Activated CD4-positive, alpha-beta memory T cell treated with anti-CD3 and anti-CD28 coated beads, Interleukin-2, amount 10 ng/mL, durations not matched to agents 7 days and 5 days (primary cell): ENCODE data around the gene DNAJC21. TPM values are rescaled to one million over a fixed set of nuclear protein-coding genes. Genes with fewer than 3 reads are reported as not detected.
"Not testable (repeated sequence)": the region's sequence is repeated elsewhere in the genome, so short reads cannot be mapped to it uniquely, and the experiment has no call there.

ENCODE experiments used
- CTCF ChIA-PET: fragments of 350-600 bp; sonication (Branson Sonifier 250); formaldehyde crosslinking; loops from one replicate; lab custom pipeline; 2021; ENCODE audit warnings: antibody characterized with exemption, inconsistent platforms; lab: Charles Lee
- POLR2A ChIA-PET: fragments of 350-600 bp; sonication (Branson Sonifier 250); formaldehyde crosslinking; loops from one replicate; lab custom pipeline; 2021; ENCODE audit warnings: antibody characterized with exemption; lab: Charles Lee
- DNase-seq: peaks from one replicate; pipeline ENCODE4 v3.0.0-alpha.2; 2020
- H3K27ac Mint-ChIP-seq: one replicate; pipeline ENCODE4 v1.8.0; 2021; ENCODE audit warnings: mild to moderate bottlenecking, mixed read lengths
- H3K27me3 Mint-ChIP-seq: one replicate; pipeline ENCODE4 v1.8.0; 2021; ENCODE audit warnings: mixed read lengths
- H3K36me3 Mint-ChIP-seq: one replicate; pipeline ENCODE4 v1.8.0; 2021; ENCODE audit warnings: low read depth, mixed read lengths
- H3K4me1 Mint-ChIP-seq: one replicate; pipeline ENCODE4 v1.8.0; 2021; ENCODE audit warnings: mixed read lengths
- H3K4me3 Mint-ChIP-seq: one replicate; pipeline ENCODE4 v1.8.0; 2021; ENCODE audit warnings: mild to moderate bottlenecking, mixed read lengths
- H3K9me3 Mint-ChIP-seq: one replicate; pipeline ENCODE4 v1.8.0; 2021; ENCODE audit warnings: mixed read lengths
- total RNA-seq, 2 experiments: library from RNA; stranded (reverse); gene quantifications; one replicate each; pipeline ENCODE4 v1.2.3, GENCODE V29; 2021

Gene DNAJC21
- total RNA-seq, 2 experiments from 2014 or later, result 53.8 to 56.8 TPM

DNA sequence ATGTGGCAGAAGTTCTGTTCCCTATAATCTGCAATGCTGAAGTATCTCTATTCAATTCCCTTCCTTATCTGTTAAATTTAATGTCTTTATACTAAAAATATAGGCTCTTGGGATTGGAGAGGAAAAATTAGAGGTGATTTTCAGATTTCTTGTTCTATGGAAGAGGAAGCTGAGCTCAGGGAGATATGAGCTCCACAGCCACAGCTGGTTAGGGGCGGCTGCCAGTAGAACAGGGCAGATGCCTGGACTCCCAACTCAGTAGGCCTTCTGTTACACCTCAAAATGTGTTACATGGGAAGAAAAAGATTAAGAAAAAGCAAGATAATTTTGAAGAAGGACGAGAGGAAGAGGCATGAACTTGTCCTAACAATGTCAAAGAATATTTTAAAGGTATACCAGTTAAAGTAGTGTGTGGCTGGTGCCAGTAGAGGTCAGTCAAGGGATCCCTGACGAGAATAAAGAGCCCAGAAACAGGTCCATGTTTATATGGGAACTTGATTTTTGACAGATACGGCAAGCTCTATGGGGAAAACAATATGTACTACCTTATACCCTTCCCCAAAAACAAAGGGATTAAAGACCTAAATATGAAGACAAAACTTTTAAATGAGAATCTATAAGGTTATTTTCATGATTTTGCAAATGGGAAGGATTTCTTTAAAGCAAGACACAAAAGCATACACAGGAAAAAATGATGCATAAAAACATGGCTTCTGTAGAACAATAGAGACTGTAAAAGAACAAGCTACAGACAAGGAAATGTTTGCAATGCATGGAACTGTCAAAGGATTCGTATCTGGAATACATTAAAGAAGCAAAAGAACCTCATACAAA is 28.7 kb downstream of the DNAJC21 start:
- peaks cover 23% of the 10 kb centered on the region for H3K4me1 Mint-ChIP-seq
- no peak for DNase-seq
- no peaks in the 10 kb centered on the region for H3K9me3 Mint-ChIP-seq
- no peak overlapping the region for H3K27ac Mint-ChIP-seq
- ChIA-PET POLR2A (interaction anchor here (1.1 to 1.6 kb wide), 2 partner anchors 21 to 43 kb away, joined by 3 to 5 read pairs; partner anchors contain the start of genes BRIX1 and RAD1), CTCF (interaction anchor here (0.7 to 4.0 kb wide), 4 partner anchors 8 to 45 kb away, joined by 3 to 24 read pairs (median 6); partner anchors contain the start of gene DNAJC21)
- H3K27me3 Mint-ChIP-seq, result no peaks in the 10 kb centered on the region
- no peak overlapping the region for H3K4me3 Mint-ChIP-seq
- H3K36me3 Mint-ChIP-seq, result peaks cover 15% of the 10 kb centered on the region

DNA sequence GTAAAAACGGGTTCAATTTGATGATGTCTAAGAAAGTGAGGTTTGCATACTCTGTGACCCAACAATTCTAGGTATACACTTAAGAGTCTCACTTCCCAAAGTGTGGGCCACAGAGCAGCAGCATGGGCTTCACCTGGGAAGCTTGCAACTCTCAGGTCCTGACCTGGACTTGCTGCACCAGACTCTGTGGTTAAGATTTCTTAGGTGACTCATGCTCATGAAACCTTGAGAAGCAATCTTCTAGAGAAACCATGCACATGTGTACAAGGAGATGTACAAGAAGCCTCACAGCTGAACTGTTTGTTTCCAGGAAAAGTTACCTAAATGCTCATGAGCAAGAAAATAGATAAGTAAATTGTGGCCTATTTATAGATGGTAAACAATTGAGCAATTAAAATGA is 30.0 kb downstream of the DNAJC21 start:
- peak; percentile 21 for DNase-seq
- no peaks in the 10 kb centered on the region for H3K27me3 Mint-ChIP-seq
- ChIA-PET CTCF (interaction anchor here (4.0 kb wide), 1 partner anchor 43 kb away, joined by 24 read pairs; no protein-coding TSS in a partner anchor), POLR2A (interaction anchor here (1.1 to 1.6 kb wide), 2 partner anchors 22 to 44 kb away, joined by 3 to 5 read pairs; partner anchors contain the start of genes BRIX1 and RAD1)
- H3K9me3 Mint-ChIP-seq, result no peaks in the 10 kb centered on the region
- peaks cover 13% of the 10 kb centered on the region for H3K36me3 Mint-ChIP-seq
- H3K4me3 Mint-ChIP-seq, result no peak overlapping the region
- H3K27ac Mint-ChIP-seq, result no peak overlapping the region
- H3K4me1 Mint-ChIP-seq, result peaks cover 23% of the 10 kb centered on the region

DNA sequence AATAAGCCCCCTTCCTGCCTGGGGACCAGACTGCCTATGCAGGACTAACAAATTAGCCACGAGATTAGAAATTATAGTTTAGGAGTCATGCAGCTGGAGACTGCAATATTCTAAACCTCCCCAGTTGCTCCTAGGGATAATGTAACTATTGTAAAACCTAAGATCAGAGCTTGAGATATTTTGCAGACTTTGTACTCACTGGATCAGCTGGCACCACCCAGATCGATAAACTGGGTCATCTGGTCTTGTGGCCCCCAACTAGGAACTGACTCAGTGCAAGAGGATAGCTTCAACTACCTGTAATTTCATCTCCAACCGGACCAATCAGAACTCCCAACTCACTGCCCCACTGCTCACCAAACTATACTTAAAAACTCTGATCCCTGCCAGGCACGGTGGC is 38.2 kb downstream of the DNAJC21 start:
- no peak overlapping the region for H3K27ac Mint-ChIP-seq
- H3K4me1 Mint-ChIP-seq, result no peaks in the 10 kb centered on the region
- H3K4me3 Mint-ChIP-seq, result no peak overlapping the region
- H3K27me3 Mint-ChIP-seq, result no peaks in the 10 kb centered on the region
- H3K36me3 Mint-ChIP-seq, result peaks cover 19% of the 10 kb centered on the region
- POLR2A ChIA-PET, result no interaction called here
- no peak for DNase-seq
- CTCF ChIA-PET, result interaction anchor here (1.0 to 1.8 kb wide), 2 partner anchors 10 to 36 kb away, joined by 4 to 5 read pairs; no protein-coding TSS in a partner anchor
- H3K9me3 Mint-ChIP-seq, result peaks cover 10% of the 10 kb centered on the region

DNA sequence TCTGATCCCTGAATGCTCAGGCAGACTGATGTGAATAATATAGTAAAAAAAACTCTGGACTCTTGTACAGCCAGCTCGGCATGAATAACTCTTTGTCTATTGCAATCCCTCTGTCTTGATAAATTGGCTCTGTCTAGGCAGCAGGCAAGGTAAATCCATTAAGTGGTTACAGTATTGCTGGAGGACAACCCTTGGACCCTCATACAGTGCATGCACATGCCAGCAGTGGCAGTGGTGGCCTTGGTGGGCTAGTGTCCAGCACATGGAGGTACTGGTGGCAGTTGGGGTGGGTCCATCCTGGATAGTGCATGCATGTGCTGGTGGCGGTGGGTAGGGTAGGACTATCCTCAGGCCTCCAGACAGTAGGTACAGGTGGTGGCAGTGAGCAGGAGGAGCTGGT is 38.9 kb downstream of the DNAJC21 start:
- Mint-ChIP-seq H3K27me3 (no peaks in the 10 kb centered on the region), H3K4me1 (no peaks in the 10 kb centered on the region), H3K4me3 (no peak overlapping the region), H3K9me3 (peaks cover 10% of the 10 kb centered on the region), H3K36me3 (peaks cover 19% of the 10 kb centered on the region), H3K27ac (no peak overlapping the region)
- ChIA-PET CTCF (interaction anchor here (1.0 to 1.8 kb wide), 2 partner anchors 10 to 35 kb away, joined by 4 to 5 read pairs; no protein-coding TSS in a partner anchor), POLR2A (no interaction called here)
- DNase-seq, result no peak

DNA sequence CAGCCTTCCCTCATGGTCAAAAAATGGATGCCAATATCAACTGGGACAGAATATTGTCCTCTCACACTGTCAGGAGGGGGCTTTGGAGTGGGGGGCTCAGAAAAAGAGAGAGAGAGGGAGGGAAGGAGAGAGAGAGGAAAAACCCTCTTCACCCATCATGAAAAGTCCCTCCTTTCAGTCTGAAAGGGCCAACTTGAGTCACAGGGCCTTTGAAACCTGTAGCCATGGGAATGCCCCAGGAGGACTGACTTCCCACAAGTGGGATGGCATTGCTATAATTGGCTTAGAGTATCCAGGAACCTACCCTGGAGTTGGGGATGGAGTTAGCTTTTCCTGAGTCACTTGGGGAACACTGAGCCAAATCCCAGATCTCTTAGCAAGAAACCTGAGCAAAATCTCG is 41.2 kb downstream of the DNAJC21 start:
- H3K4me3 Mint-ChIP-seq, result no peak overlapping the region
- H3K27ac Mint-ChIP-seq, result no peak overlapping the region
- H3K27me3 Mint-ChIP-seq, result peaks cover under 1% of the 10 kb centered on the region
- POLR2A ChIA-PET, result no interaction called here
- H3K4me1 Mint-ChIP-seq, result no peaks in the 10 kb centered on the region
- CTCF ChIA-PET, result no interaction called here
- peaks cover 10% of the 10 kb centered on the region for H3K9me3 Mint-ChIP-seq
- H3K36me3 Mint-ChIP-seq, result peaks cover 19% of the 10 kb centered on the region
- DNase-seq, result no peak

DNA sequence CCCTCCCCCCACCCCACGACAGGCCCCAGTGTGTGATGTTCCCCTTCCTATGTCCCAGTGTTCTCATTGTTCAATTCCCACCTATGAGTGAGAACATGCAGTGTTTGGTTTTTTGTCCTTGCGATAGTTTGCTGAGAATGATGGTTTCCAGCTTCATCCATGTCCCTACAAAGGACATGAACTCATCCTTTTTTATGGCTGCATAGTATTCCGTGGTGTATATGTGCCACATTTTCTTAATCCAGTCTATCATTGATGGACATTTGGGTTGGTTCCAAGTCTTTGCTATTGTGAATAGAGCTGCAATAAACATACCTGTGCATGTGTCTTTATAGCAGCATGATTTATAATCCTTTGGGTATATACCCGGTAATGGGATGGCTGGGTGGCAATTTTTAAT is 42.3 kb downstream of the DNAJC21 start:
- CTCF ChIA-PET, H3K27me3 Mint-ChIP-seq, POLR2A ChIA-PET, H3K27ac Mint-ChIP-seq, DNase-seq, H3K4me3 Mint-ChIP-seq, H3K36me3 Mint-ChIP-seq, H3K4me1 Mint-ChIP-seq, H3K9me3 Mint-ChIP-seq: not testable (repeated sequence)

DNA sequence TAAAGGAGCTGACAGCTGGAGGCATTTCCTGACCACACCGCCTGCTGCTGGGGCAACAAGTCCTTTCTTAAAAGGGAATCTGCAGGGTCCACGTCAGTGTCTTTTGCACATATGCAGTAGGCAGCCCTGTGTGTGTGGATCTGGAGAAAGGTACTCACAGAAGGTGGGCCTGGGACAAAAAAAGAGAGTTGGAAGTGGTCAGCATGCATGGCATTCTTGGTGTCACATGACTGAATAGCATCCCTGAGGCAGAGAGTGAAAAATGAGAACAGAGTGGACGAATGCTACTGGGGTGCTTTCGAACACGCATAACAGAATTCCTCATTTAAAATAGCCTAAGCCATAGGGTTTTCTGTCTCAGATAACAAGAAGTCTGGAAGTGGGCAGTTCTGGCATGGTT is 47.0 kb downstream of the DNAJC21 start:
- no peak for DNase-seq
- H3K9me3 Mint-ChIP-seq, result no peaks in the 10 kb centered on the region
- no peak overlapping the region for H3K4me3 Mint-ChIP-seq
- ChIA-PET POLR2A (no interaction called here), CTCF (interaction anchor here (1.9 kb wide), 1 partner anchor 27 kb away, joined by 4 read pairs; no protein-coding TSS in a partner anchor)
- H3K4me1 Mint-ChIP-seq, result no peaks in the 10 kb centered on the region
- no peaks in the 10 kb centered on the region for H3K36me3 Mint-ChIP-seq
- H3K27me3 Mint-ChIP-seq, result peaks cover 3% of the 10 kb centered on the region
- no peak overlapping the region for H3K27ac Mint-ChIP-seq

DNA sequence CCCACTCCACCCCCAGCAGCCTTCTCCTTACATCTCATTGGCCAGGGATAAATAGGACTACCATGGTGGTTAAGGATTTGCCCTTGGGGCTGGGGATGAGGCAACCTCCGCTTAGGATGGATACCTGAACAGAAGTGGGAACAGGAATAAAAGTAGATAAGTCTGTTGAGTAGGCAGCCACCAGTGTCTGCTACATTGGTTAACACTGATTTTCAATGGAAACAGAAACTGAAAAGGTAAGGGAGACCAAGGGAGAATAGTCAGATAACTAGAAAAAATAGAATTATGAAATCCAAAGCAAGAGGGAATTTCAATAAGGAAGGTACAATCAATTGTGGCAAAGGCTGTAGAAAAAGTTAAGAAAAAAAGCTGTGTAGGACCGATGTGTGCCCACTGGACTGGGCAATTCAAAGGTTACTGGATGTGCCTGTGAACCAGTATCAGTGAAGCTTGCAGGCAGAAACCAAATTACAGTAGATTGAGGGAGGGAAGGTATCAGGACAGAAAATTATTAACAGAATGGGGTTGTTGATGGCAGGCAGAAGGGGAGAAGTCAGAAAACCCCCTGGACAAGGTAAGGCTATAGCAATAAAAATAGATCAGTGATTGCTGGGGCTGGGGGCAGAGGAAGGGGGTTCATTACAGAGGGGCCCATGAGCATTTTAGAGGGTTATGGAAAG is 48.7 kb downstream of the DNAJC21 start:
- no peak overlapping the region for H3K27ac Mint-ChIP-seq
- DNase-seq, result no peak
- H3K27me3 Mint-ChIP-seq, result peaks cover 5% of the 10 kb centered on the region
- no peak overlapping the region for H3K4me3 Mint-ChIP-seq
- no peaks in the 10 kb centered on the region for H3K36me3 Mint-ChIP-seq
- H3K4me1 Mint-ChIP-seq, result no peaks in the 10 kb centered on the region
- POLR2A ChIA-PET, result no interaction called here
- CTCF ChIA-PET, result interaction anchor here (0.7 kb wide), 1 partner anchor 25 kb away, joined by 3 read pairs; no protein-coding TSS in a partner anchor
- H3K9me3 Mint-ChIP-seq, result peaks cover 6% of the 10 kb centered on the region

DNA sequence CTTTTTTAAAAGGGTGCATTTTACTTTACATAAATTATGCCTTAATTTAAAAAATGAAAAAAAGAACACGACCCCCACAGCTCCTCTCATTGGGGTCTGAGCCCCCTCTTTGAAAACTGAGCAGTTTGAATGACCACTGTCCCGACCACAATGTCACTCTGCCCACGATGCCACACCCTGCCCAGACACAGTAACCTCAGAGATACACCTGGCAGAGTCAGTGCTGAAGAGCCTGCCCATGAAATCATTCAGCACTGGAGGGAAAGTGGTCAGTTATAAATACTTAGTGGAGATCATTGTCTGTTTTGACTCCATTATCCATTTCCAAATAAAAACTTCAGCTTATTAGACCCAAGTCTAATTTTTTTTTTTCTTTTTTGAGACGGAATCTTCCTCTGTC is 49.3 kb downstream of the DNAJC21 start:
- CTCF ChIA-PET, result no interaction called here

DNA sequence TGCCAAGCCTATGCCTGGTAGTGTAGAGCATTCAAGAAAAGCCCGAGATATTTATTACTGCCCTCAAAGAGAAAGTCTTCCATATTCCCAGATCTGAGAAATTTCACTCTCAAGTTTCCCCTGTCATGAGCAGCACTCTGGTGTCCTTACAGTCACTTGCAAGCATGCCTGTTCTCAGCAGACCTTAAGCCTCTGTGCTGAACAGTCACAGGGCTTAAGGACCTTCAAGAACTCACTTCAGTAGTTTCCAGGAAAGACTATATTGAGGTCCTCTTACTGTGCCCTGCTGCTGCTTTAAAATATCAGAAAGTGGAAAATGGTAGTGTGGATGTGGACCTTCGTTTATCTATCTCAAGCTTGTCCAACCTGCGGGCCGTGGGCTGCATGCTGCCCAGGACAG is 53.5 kb downstream of the DNAJC21 start:
- Mint-ChIP-seq H3K27me3 (peaks cover 12% of the 10 kb centered on the region), H3K4me3 (no peak overlapping the region), H3K4me1 (no peaks in the 10 kb centered on the region), H3K27ac (no peak overlapping the region), H3K36me3 (peaks cover 6% of the 10 kb centered on the region), H3K9me3 (peaks cover 16% of the 10 kb centered on the region)
- CTCF ChIA-PET, result interaction anchor here (0.6 kb wide), 1 partner anchor 391 kb away, joined by 3 read pairs; no protein-coding TSS in a partner anchor
- POLR2A ChIA-PET, result no interaction called here
- DNase-seq, result no peak

More for the DNA sequence above, 49.3 kb downstream of the DNAJC21 start:
- POLR2A ChIA-PET, result no interaction called here
- Mint-ChIP-seq H3K9me3 (peaks cover 6% of the 10 kb centered on the region), H3K4me3 (no peak overlapping the region), H3K27me3 (peaks cover 5% of the 10 kb centered on the region), H3K36me3 (no peaks in the 10 kb centered on the region), H3K4me1 (no peaks in the 10 kb centered on the region), H3K27ac (no peak overlapping the region)
- DNase-seq, result no peak

DNA sequence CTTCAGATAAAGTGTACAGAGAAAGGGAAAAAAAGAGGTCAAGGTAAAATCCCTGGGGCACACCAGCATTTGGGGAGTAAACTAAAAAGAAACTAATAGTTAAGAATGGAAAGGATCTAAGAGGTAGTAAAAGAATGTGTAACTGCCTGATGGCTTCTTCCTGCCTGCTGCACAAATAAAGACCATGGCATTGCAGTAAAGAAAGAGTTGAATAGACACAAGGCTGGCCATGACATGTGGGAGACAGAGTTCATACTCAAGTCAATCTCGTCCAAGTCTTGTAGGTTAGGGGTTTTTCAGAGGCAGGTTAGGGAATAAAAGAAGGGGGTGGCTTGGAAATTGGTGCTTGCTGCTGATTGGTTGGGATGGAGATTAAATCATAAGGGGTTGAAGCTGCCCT is 57.6 kb downstream of the DNAJC21 start:
- Mint-ChIP-seq H3K27ac (no peak overlapping the region), H3K4me3 (no peak overlapping the region), H3K36me3 (peaks cover 6% of the 10 kb centered on the region), H3K4me1 (no peaks in the 10 kb centered on the region), H3K9me3 (peaks cover 13% of the 10 kb centered on the region), H3K27me3 (peaks cover 20% of the 10 kb centered on the region)
- CTCF ChIA-PET, result interaction anchor here (1.0 kb wide), 1 partner anchor 16 kb away, joined by 5 read pairs; no protein-coding TSS in a partner anchor
- POLR2A ChIA-PET, result no interaction called here
- DNase-seq, result no peak

DNA sequence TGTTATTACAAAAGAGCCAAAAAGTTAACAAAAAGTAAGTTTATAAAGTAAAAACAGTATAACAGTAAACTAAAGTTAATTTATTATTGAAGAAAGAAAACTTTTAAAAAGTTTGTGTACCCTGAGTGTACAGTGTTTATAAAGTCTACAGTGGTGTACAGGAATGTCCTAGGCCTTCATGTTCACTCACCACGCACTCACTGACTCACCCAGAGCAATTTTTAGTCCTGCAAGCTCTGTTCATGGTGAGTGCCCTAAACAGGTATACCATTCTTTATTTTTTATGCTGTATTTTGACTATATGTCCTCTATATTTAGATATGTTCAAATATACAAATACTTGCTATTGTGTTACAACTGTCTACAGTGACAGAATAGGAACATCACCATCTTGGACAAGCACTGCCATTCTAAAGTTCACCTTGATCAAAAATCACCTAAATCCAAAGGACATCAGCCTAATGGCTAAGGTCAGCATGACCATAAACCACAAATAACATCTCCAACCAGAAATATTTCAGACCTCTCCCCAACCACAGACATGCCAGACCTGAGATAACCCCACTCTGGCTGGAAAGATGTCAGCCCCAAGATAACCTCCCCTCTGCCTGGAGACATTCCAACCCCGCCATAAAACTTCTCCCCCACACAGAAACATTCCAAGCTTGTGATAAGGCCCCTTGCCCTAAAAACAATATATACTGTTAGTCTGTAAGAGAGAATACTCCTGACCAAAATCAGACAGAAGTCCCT is 62.3 kb downstream of the DNAJC21 start:
- DNase-seq, result no peak
- H3K27me3 Mint-ChIP-seq, result peaks cover 35% of the 10 kb centered on the region
- H3K9me3 Mint-ChIP-seq, result peaks cover 10% of the 10 kb centered on the region
- no peaks in the 10 kb centered on the region for H3K4me1 Mint-ChIP-seq
- no peak overlapping the region for H3K27ac Mint-ChIP-seq
- peaks cover 6% of the 10 kb centered on the region for H3K36me3 Mint-ChIP-seq
- ChIA-PET POLR2A (no interaction called here), CTCF (interaction anchor here (3.2 kb wide), 1 partner anchor 11 kb away, joined by 13 read pairs; no protein-coding TSS in a partner anchor)
- H3K4me3 Mint-ChIP-seq, result no peak overlapping the region
